Heart right ventricle (tissue), 16 donors: ENCODE data around the gene NTNG2. TPM values are rescaled to one million over a fixed set of nuclear protein-coding genes. Genes with fewer than 3 reads are reported as not detected.

Experiments
- ATAC-seq, 8 donors: fragments of 200-7000 bp; cut with Tn5 transposase; one replicate each; pipeline ENCODE4 v1.9.1; 2020; ENCODE audit warnings: mild to moderate bottlenecking in 8 of 8, moderate library complexity in 8 of 8, moderate number of reproducible peaks in 1 of 8
- DNase-seq, 2 donors: peaks; one replicate each; pipeline ENCODE4 v3.0.0-alpha.2; 2020
- H3K27ac ChIP-seq, 10 donors: fragments of 200-600 bp; sonication (generic) in 2 of 10; one replicate each; pipeline versions ENCODE4 v1.5.0 to v1.8.0; 2020 to 2022; ENCODE audit warnings: mild to moderate bottlenecking in 3 of 10
- H3K27me3 ChIP-seq, 7 donors: fragments of 200-600 bp; one replicate each; pipeline ENCODE4 v1.8.0; 2021 to 2022; ENCODE audit warnings: mild to moderate bottlenecking in 2 of 7
- H3K36me3 ChIP-seq, 9 donors: fragments of 200-600 bp; sonication (generic) in 1 of 9; one replicate each; pipeline versions ENCODE4 v1.5.0 to v1.8.0; 2020 to 2022; ENCODE audit warnings: mild to moderate bottlenecking in 2 of 9
- H3K4me1 ChIP-seq, 9 donors: fragments of 200-600 bp; sonication (generic) in 1 of 9; one replicate each; pipeline versions ENCODE4 v1.5.0 to v1.8.0; 2020 to 2022; ENCODE audit warnings: mild to moderate bottlenecking in 4 of 9
- H3K4me3 ChIP-seq, 10 donors: fragments of 200-600 bp; sonication (generic) in 2 of 10; one replicate each; pipeline versions ENCODE4 v1.5.0 to v1.8.0; 2020 to 2022; ENCODE audit warnings: mild to moderate bottlenecking in 7 of 10, moderate library complexity in 2 of 10
- H3K9me3 ChIP-seq, 11 donors: fragments of 200-600 bp in 10 of 11; sonication (generic) in 2 of 11; one replicate each; pipeline versions ENCODE4 v1.5.0 to v1.8.0; 2013 to 2022; ENCODE audit warnings: mild to moderate bottlenecking in 2 of 11, control low read depth in 1 of 11, moderate library complexity in 1 of 11
- CTCF ChIP-seq, 9 donors: fragments of 200-600 bp; sonication (generic) in 2 of 9; IDR thresholded peaks; one replicate each; pipeline versions ENCODE4 v1.5.0 to v1.8.0; 2021 to 2022; ENCODE audit warnings: antibody characterized with exemption in 9 of 9, mild to moderate bottlenecking in 5 of 9, moderate library complexity in 1 of 9
- WGBS, 2 donors: extraction: QIAGEN DNeasy Blood & Tissue Kit; methylation state at CpG; one replicate each; pipeline ENCODE4 v1.1.7; 2013; ENCODE audit warnings: inconsistent platforms in 1 of 2; 5-methylcytosine and 5-hydroxymethylcytosine counted together
- intact Hi-C, 10 donors: fragments of 100-400 bp; cut with DNase I; formaldehyde crosslinking; loops; one replicate each; pipeline versions ENCODE4 v1.11.1 to v1.14.2; 2022
- polyA plus RNA-seq, 2 donors: library from polyadenylated mRNA; stranded (reverse); fragments of 200-250 nt; gene quantifications; one replicate each; pipeline ENCODE4 v1.2.3, GENCODE V29; 2013
- total RNA-seq, 10 donors: library from RNA; stranded (reverse); fragmentation: NEBNext Ultra II Directional in 3 of 10; extraction: Animal tissue kit (Norgen Biotek cat#: 25700) in 3 of 10; gene quantifications; one replicate each; pipeline versions ENCODE4 v1.2.1 to v1.2.4, GENCODE V29; 2021 to 2023
- donor health status: Arrhythmogenic right ventricular cardiomyopathy.
- donor health status: ischemic (EF 13 %, LVEDD 7.1; RV severe dilation, severe dysfunction).
- donor health status: healthy with polysubstance abuse.
- donor health status: DM: no; HTN: yes; CAD: no.
- donor health status: DM: no; HTN: no; CAD: no.
- donor health status: ischemic (EF 25% LVEDD 6.9; RV normal size, moderate dysfunction).
- donor health status: ischemic (EF 25% LVEDD 5.7; RV mildly dilated, moderate dysfunction).
- donor health status: healthy.
- donor health status: DM: yes; HTN: yes; CAD: no.
- donor health status: Ischemic cardiomyopathy.
- donor health status: ischemic (EF 35%, LVEDD 5.7; RV mildly dilated, moderate dysfunction).
- donor health status: nonischemic (EF 11% LVEDD 7.7; RV severe dilation, severe dysfunction).
- donor health status: DM: yes; HTN: yes; CAD: no.
- donor health status: PGD.
- donor health status: ischemic (EF 29% LVEDD 5.4; RV normal size, mild dysfunction).
- donor health status: nonischemic (EF 23%, LVEDD 6.1; RV moderate dilation, normal function).

The NTNG2 gene
- total and polyA plus RNA-seq, 12 donors = 0.29 to 7.6 (median 2.9) TPM

GRCh38 chr9:132136151-132136780 is 25.6 kb upstream of the NTNG2 start:
- Histone ChIP-seq H3K27me3 (peaks cover 0 to 80% (median 51%) of the 10 kb centered on the region in 7 donors), H3K9me3 (no peaks in the 10 kb centered on the region), H3K4me1 (peaks cover 0 to 2% (median 0%) of the 10 kb centered on the region in 9 donors), H3K4me3 (no peak overlapping the region), H3K27ac (no peak overlapping the region), H3K36me3 (no peaks in the 10 kb centered on the region)
- WGBS, 2 donors = 58 to 64% methylated on average over 16 of the region's 16 CpGs
- DNase-seq = no peak
- TF ChIP-seq CTCF (IDR thresholded peaks at IDR 0.05) = no peak
- intact Hi-C loops = no loop called here
- no peak for ATAC-seq

GRCh38 chr9:132141344-132141947 is 20.4 kb upstream of the NTNG2 start:
- WGBS, 2 donors = 3 to 5% methylated on average over 24 of the region's 24 CpGs
- peak overlapping the region in 9 of 10 donors; percentile 5 to 37 (median 28) for H3K4me3 ChIP-seq
- TF ChIP-seq CTCF (IDR thresholded peaks at IDR 0.05) = no peak
- DNase-seq (no peak), ATAC-seq (peak in 6 of 8 donors; percentile 25 to 77 (median 52))
- H3K27ac ChIP-seq = no peak overlapping the region
- peaks cover 0 to 9% (median 0%) of the 10 kb centered on the region in 9 donors for H3K4me1 ChIP-seq
- H3K27me3 ChIP-seq = peaks cover 0 to 74% (median 59%) of the 10 kb centered on the region in 7 donors
- H3K36me3 ChIP-seq = no peaks in the 10 kb centered on the region
- intact Hi-C loops = no loop called here
- peaks cover 0 to 3% (median 0%) of the 10 kb centered on the region in 11 donors for H3K9me3 ChIP-seq

GRCh38 chr9:132141948-132142594 is 19.8 kb upstream of the NTNG2 start:
- Histone ChIP-seq H3K27ac (no peak overlapping the region), H3K4me3 (peak overlapping the region in 6 of 10 donors; percentile 5 to 37 (median 30)), H3K36me3 (no peaks in the 10 kb centered on the region), H3K9me3 (peaks cover 0 to 3% (median 0%) of the 10 kb centered on the region in 11 donors), H3K4me1 (peaks cover 0 to 9% (median 0%) of the 10 kb centered on the region in 9 donors), H3K27me3 (peaks cover 0 to 67% (median 58%) of the 10 kb centered on the region in 7 donors)
- DNase-seq (no peak), ATAC-seq (no peak)
- WGBS, 2 donors = 47 to 53% methylated on average over 12 of the region's 12 CpGs
- TF ChIP-seq CTCF (IDR thresholded peaks at IDR 0.05) = no peak
- intact Hi-C loops = no loop called here

GRCh38 chr9:132142924-132143323 is 18.9 kb upstream of the NTNG2 start:
- Histone ChIP-seq H3K27me3 (peaks cover 0 to 59% (median 54%) of the 10 kb centered on the region in 7 donors), H3K4me3 (no peak overlapping the region), H3K27ac (no peak overlapping the region), H3K4me1 (peaks cover 0 to 9% (median 0%) of the 10 kb centered on the region in 9 donors), H3K9me3 (peaks cover 0 to 3% (median 0%) of the 10 kb centered on the region in 11 donors), H3K36me3 (no peaks in the 10 kb centered on the region)
- TF ChIP-seq CTCF (IDR thresholded peaks at IDR 0.05) = no peak
- ATAC-seq (no peak), DNase-seq (no peak)
- intact Hi-C loops = no loop called here
- 46 to 47% methylated on average over 9 of the region's 9 CpGs for WGBS, 2 donors
